ENCODE results near the gene VTA1. TPM values are rescaled to one million over a fixed set of nuclear protein-coding genes. Genes with fewer than 3 reads are reported as not detected.

Gene VTA1
- total RNA-seq, 1 donor from 2014 or later: 35.2 TPM

GRCh38 chr6:142260748-142261147 lies 113.7 kb downstream of the VTA1 start:
- intact Hi-C loops (cut with DNase I): no loop called here
- Histone ChIP-seq H3K27me3 (ENCODE audit: low read depth) (no peaks in the 10 kb centered on the region), H3K9me3 (no peaks in the 10 kb centered on the region), H3K36me3 (no peaks in the 10 kb centered on the region), H3K4me1 (no peaks in the 10 kb centered on the region), H3K4me3 (no peak overlapping the region), H3K27ac (no peak overlapping the region)
- DNase-seq (no peak), ATAC-seq (no peak)
- TF ChIP-seq, protein P1, sequence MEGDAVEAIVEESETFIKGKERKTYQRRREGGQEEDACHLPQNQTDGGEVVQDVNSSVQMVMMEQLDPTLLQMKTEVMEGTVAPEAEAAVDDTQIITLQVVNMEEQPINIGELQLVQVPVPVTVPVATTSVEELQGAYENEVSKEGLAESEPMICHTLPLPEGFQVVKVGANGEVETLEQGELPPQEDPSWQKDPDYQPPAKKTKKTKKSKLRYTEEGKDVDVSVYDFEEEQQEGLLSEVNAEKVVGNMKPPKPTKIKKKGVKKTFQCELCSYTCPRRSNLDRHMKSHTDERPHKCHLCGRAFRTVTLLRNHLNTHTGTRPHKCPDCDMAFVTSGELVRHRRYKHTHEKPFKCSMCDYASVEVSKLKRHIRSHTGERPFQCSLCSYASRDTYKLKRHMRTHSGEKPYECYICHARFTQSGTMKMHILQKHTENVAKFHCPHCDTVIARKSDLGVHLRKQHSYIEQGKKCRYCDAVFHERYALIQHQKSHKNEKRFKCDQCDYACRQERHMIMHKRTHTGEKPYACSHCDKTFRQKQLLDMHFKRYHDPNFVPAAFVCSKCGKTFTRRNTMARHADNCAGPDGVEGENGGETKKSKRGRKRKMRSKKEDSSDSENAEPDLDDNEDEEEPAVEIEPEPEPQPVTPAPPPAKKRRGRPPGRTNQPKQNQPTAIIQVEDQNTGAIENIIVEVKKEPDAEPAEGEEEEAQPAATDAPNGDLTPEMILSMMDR (IDR thresholded peaks at IDR 0.05): no peak

GRCh38 chr6:142262231-142262630 lies 115.2 kb downstream of the VTA1 start:
- no peaks in the 10 kb centered on the region for H3K27me3 ChIP-seq (ENCODE audit: low read depth)
- no peaks in the 10 kb centered on the region for H3K36me3 ChIP-seq
- ATAC-seq (no peak), DNase-seq (no peak)
- TF ChIP-seq, protein P1 (IDR thresholded peaks at IDR 0.05): no peak
- no peak overlapping the region for H3K4me3 ChIP-seq
- no peaks in the 10 kb centered on the region for H3K9me3 ChIP-seq
- intact Hi-C loops (cut with DNase I): no loop called here
- H3K4me1 ChIP-seq: no peaks in the 10 kb centered on the region
- no peak overlapping the region for H3K27ac ChIP-seq

DNA sequence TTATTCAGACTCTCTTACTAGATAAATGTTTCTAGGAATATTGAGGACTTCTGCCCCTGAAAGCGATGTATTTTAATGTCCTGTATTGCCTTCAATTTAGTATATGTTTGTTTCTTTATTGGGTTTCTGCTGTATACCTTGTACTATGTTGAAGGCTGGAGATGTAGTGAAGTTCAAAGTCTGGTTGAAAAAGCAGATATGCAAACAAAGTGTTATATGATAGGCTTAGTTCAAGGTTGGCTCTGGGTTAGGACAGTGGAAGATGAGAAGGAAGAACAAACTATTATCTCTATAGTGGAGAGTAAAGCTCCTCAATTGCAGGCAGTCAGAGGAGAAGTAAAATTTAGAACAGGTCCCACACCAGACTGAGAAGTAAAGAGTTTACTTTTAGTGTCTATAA lies 118.4 kb downstream of the VTA1 start:
- Histone ChIP-seq H3K4me1 (no peaks in the 10 kb centered on the region), H3K27ac (no peak overlapping the region), H3K4me3 (no peak overlapping the region), H3K36me3 (no peaks in the 10 kb centered on the region), H3K9me3 (no peaks in the 10 kb centered on the region), H3K27me3 (ENCODE audit: low read depth) (no peaks in the 10 kb centered on the region)
- intact Hi-C loops (cut with DNase I): no loop called here
- TF ChIP-seq, protein P1 (IDR thresholded peaks at IDR 0.05): no peak
- no peak for DNase-seq
- ATAC-seq: no peak

- TF ChIP-seq, protein P1 (IDR thresholded peaks at IDR 0.05): no peak
- H3K4me3 ChIP-seq: no peak overlapping the region
- intact Hi-C loops (cut with DNase I): no loop called here
- H3K4me1 ChIP-seq: no peaks in the 10 kb centered on the region
- H3K36me3 ChIP-seq: no peaks in the 10 kb centered on the region
- ATAC-seq (no peak), DNase-seq (no peak)
- H3K27ac ChIP-seq: no peak overlapping the region
- H3K27me3 ChIP-seq (ENCODE audit: low read depth): no peaks in the 10 kb centered on the region
- no peaks in the 10 kb centered on the region for H3K9me3 ChIP-seq
These were observed 119.0 kb downstream of the VTA1 start for GRCh38 chr6:142266060-142266459.

DNA sequence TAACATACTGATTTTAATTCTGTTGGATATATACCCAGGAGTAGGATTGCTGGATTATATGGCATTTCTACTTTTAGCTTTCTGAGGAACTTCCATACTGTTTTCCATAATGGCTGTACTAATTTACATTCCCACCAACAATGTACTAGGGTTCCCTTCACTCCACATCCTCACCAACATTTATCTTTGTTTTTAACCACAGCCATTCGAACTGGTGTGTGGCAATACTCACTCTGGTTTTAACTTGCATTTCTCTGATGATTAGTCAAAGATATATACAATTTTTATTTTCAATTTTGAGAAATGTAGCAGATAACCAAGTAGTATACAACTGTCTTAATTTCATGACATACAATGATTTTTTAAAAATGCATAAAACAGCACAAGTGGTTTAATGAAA lies 124.4 kb downstream of the VTA1 start:
- TF ChIP-seq, protein P1 (IDR thresholded peaks at IDR 0.05): no peak
- Histone ChIP-seq H3K4me3 (no peak overlapping the region), H3K27me3 (ENCODE audit: low read depth) (no peaks in the 10 kb centered on the region), H3K27ac (no peak overlapping the region), H3K36me3 (no peaks in the 10 kb centered on the region), H3K9me3 (no peaks in the 10 kb centered on the region), H3K4me1 (no peaks in the 10 kb centered on the region)
- DNase-seq (no peak), ATAC-seq (no peak)
- intact Hi-C loops (cut with DNase I): no loop called here

Other genes starting within 250 kb of the VTA1 start
- gene GJE1, start 14.3 kb upstream of the VTA1 start, total RNA-seq: not detected
- not detected for gene NMBR, start 141 bp upstream of the VTA1 start, total RNA-seq
- gene ADGRG6, start 154.7 kb downstream of the VTA1 start, total RNA-seq: 35.7 TPM

Data from lower lobe of right lung (tissue), 2 donors.